Activated CD4-positive, alpha-beta T cell treated with anti-CD3 and anti-CD28 coated beads, Interleukin-2, amount 10 ng/mL, durations not matched to agents 24 days and 14 days (primary cell): ENCODE results near the gene TTC6. TPM values are rescaled to one million over a fixed set of nuclear protein-coding genes. Genes with fewer than 3 reads are reported as not detected.

Source experiments
- DNase-seq: peaks from one replicate; pipeline ENCODE4 v3.0.0; 2022
- H3K27ac Mint-ChIP-seq: one replicate; pipeline ENCODE4 v1.8.0; 2022; ENCODE audit warnings: mild to moderate bottlenecking, mixed read lengths
- H3K27me3 Mint-ChIP-seq: one replicate; pipeline ENCODE4 v1.8.0; 2022; ENCODE audit warnings: mixed read lengths
- H3K36me3 Mint-ChIP-seq: one replicate; pipeline ENCODE4 v1.8.0; 2022; ENCODE audit warnings: low read depth, mild to moderate bottlenecking, mixed read lengths
- H3K4me1 Mint-ChIP-seq: one replicate; pipeline ENCODE4 v1.8.0; 2021; ENCODE audit warnings: mixed read lengths
- H3K4me3 Mint-ChIP-seq: one replicate; pipeline ENCODE4 v1.8.0; 2022; ENCODE audit warnings: mild to moderate bottlenecking, moderate library complexity, mixed read lengths
- H3K9me3 Mint-ChIP-seq: one replicate; pipeline ENCODE4 v1.8.0; 2021; ENCODE audit warnings: mixed read lengths
- intact Hi-C: fragments of 100-400 bp; cut with micrococcal nuclease; formaldehyde crosslinking; loops from one replicate; pipeline ENCODE4 v1.15.1; 2023
- total RNA-seq: library from RNA; stranded (reverse); gene quantifications from 2 replicates; pipeline ENCODE4 v1.2.3, GENCODE V29; 2022

Gene TTC6
- total RNA-seq, 1 donor from 2014 or later = not detected

GRCh38 chr14:37589715-37590427 lies 5.6 kb upstream of the TTC6 start:
- Mint-ChIP-seq H3K4me3 (no peak overlapping the region), H3K27me3 (peaks cover 74% of the 10 kb centered on the region), H3K36me3 (peaks cover 3% of the 10 kb centered on the region), H3K9me3 (peaks cover 17% of the 10 kb centered on the region), H3K27ac (no peak overlapping the region), H3K4me1 (peaks cover 4% of the 10 kb centered on the region)
- DNase-seq = no peak
- intact Hi-C loops = loop anchor here (5.0 kb wide), 1 partner anchor 1068 kb away; the partner anchor contains the start of gene NKX2-1

GRCh38 chr14:37590428-37591139 lies 4.8 kb upstream of the TTC6 start:
- no peak for DNase-seq
- peaks cover 14% of the 10 kb centered on the region for H3K9me3 Mint-ChIP-seq
- H3K27ac Mint-ChIP-seq = peak overlapping the region; percentile 3
- peaks cover 69% of the 10 kb centered on the region for H3K27me3 Mint-ChIP-seq
- intact Hi-C loops = loop anchor here (5.0 kb wide), 1 partner anchor 1068 kb away; the partner anchor contains the start of gene NKX2-1
- peaks cover 3% of the 10 kb centered on the region for H3K36me3 Mint-ChIP-seq
- no peak overlapping the region for H3K4me3 Mint-ChIP-seq
- H3K4me1 Mint-ChIP-seq = peaks cover 4% of the 10 kb centered on the region

GRCh38 chr14:37591311-37591940 lies 4.0 kb upstream of the TTC6 start:
- Mint-ChIP-seq H3K27ac (peak overlapping the region; percentile 73), H3K4me1 (peaks cover 8% of the 10 kb centered on the region), H3K36me3 (peaks cover 3% of the 10 kb centered on the region), H3K4me3 (no peak overlapping the region), H3K9me3 (peaks cover 14% of the 10 kb centered on the region), H3K27me3 (peaks cover 70% of the 10 kb centered on the region)
- no peak for DNase-seq
- intact Hi-C loops = loop anchor here (5.0 kb wide), 1 partner anchor 1069 kb away; the partner anchor contains the start of gene NKX2-1

- intact Hi-C loops = loop anchor here (2.0 to 5.0 kb wide), 2 partner anchors 929 to 1070 kb away; partner anchors contain the start of gene NKX2-1
- peaks cover 9% of the 10 kb centered on the region for H3K4me1 Mint-ChIP-seq
- H3K4me3 Mint-ChIP-seq = no peak overlapping the region
- no peak for DNase-seq
- H3K27ac Mint-ChIP-seq = no peak overlapping the region
- H3K9me3 Mint-ChIP-seq = peaks cover 14% of the 10 kb centered on the region
- peaks cover 3% of the 10 kb centered on the region for H3K36me3 Mint-ChIP-seq
- peaks cover 72% of the 10 kb centered on the region for H3K27me3 Mint-ChIP-seq
These were observed 3.4 kb upstream of the TTC6 start for GRCh38 chr14:37591941-37592481.

GRCh38 chr14:37592482-37593408 lies 2.7 kb upstream of the TTC6 start:
- H3K36me3 Mint-ChIP-seq = peaks cover 3% of the 10 kb centered on the region
- H3K27ac Mint-ChIP-seq = peak overlapping the region; percentile 29

GRCh38 chr14:37593511-37594237 lies 1.8 kb upstream of the TTC6 start:
- peak overlapping the region; percentile 51 for H3K4me3 Mint-ChIP-seq
- intact Hi-C loops = loop anchor here (2.0 to 5.0 kb wide), 2 partner anchors 931 to 1071 kb away; partner anchors contain the start of gene NKX2-1
- peaks cover 72% of the 10 kb centered on the region for H3K27me3 Mint-ChIP-seq
- H3K4me1 Mint-ChIP-seq = peaks cover 9% of the 10 kb centered on the region
- H3K27ac Mint-ChIP-seq = peak overlapping the region; percentile 76
- H3K9me3 Mint-ChIP-seq = peaks cover 15% of the 10 kb centered on the region
- peaks cover 3% of the 10 kb centered on the region for H3K36me3 Mint-ChIP-seq
- no peak for DNase-seq

More at GRCh38 chr14:37592482-37593408, 2.7 kb upstream of the TTC6 start:
- Mint-ChIP-seq H3K9me3 (peaks cover 14% of the 10 kb centered on the region), H3K27me3 (peaks cover 72% of the 10 kb centered on the region), H3K4me3 (no peak overlapping the region), H3K4me1 (peaks cover 9% of the 10 kb centered on the region)
- DNase-seq = no peak
- intact Hi-C loops = loop anchor here (2.0 to 5.0 kb wide), 2 partner anchors 930 to 1070 kb away; partner anchors contain the start of gene NKX2-1

GRCh38 chr14:37594238-37594970 lies 1.0 kb upstream of the TTC6 start:
- H3K36me3 Mint-ChIP-seq = peaks cover 1% of the 10 kb centered on the region
- intact Hi-C loops = loop anchor here (5.0 kb wide), 1 partner anchor 1072 kb away; the partner anchor contains the start of gene NKX2-1
- H3K27ac Mint-ChIP-seq = peak overlapping the region; percentile 76
- peak overlapping the region; percentile 62 for H3K4me3 Mint-ChIP-seq
- H3K27me3 Mint-ChIP-seq = peaks cover 72% of the 10 kb centered on the region
- peaks cover 17% of the 10 kb centered on the region for H3K9me3 Mint-ChIP-seq
- H3K4me1 Mint-ChIP-seq = peaks cover 9% of the 10 kb centered on the region
- peak; percentile 70 for DNase-seq

GRCh38 chr14:37595809-37596621 lies 586 bp downstream of the TTC6 start:
- intact Hi-C loops = loop anchor here (5.0 kb wide), 1 partner anchor 1014 kb away; the partner anchor contains the start of gene NKX2-8
- peak; percentile 65 for DNase-seq
- Mint-ChIP-seq H3K4me3 (peak overlapping the region; percentile 73), H3K27me3 (peaks cover 71% of the 10 kb centered on the region), H3K36me3 (peaks cover 1% of the 10 kb centered on the region), H3K9me3 (peaks cover 17% of the 10 kb centered on the region), H3K4me1 (peaks cover 9% of the 10 kb centered on the region), H3K27ac (peak overlapping the region; percentile 66)

- Mint-ChIP-seq H3K27ac (no peak overlapping the region), H3K4me1 (peaks cover 9% of the 10 kb centered on the region), H3K9me3 (peaks cover 14% of the 10 kb centered on the region), H3K36me3 (no peaks in the 10 kb centered on the region), H3K4me3 (no peak overlapping the region), H3K27me3 (peaks cover 74% of the 10 kb centered on the region)
- intact Hi-C loops = loop anchor here (5.0 kb wide), 1 partner anchor 1015 kb away; the partner anchor contains the start of gene NKX2-8
- no peak for DNase-seq
These were observed 1.5 kb downstream of the TTC6 start for GRCh38 chr14:37596790-37597472.

GRCh38 chr14:37597538-37597913 lies 2.1 kb downstream of the TTC6 start:
- Mint-ChIP-seq H3K36me3 (no peaks in the 10 kb centered on the region), H3K27ac (no peak overlapping the region), H3K4me1 (peaks cover 9% of the 10 kb centered on the region), H3K9me3 (peaks cover 12% of the 10 kb centered on the region), H3K27me3 (peaks cover 74% of the 10 kb centered on the region), H3K4me3 (no peak overlapping the region)
- intact Hi-C loops = loop anchor here (5.0 kb wide), 1 partner anchor 1015 kb away; the partner anchor contains the start of gene NKX2-8
- DNase-seq = no peak
